ENCODE data around the gene XCL1.
A peak's percentile ranks its signal among the peaks of the same experiment; 100 is the strongest.
"Not testable (repeated sequence)": the region's sequence is repeated elsewhere in the genome, so short reads cannot be mapped to it uniquely, and the experiment has no call there.

The XCL1 gene, protein sequence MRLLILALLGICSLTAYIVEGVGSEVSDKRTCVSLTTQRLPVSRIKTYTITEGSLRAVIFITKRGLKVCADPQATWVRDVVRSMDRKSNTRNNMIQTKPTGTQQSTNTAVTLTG

DNA sequence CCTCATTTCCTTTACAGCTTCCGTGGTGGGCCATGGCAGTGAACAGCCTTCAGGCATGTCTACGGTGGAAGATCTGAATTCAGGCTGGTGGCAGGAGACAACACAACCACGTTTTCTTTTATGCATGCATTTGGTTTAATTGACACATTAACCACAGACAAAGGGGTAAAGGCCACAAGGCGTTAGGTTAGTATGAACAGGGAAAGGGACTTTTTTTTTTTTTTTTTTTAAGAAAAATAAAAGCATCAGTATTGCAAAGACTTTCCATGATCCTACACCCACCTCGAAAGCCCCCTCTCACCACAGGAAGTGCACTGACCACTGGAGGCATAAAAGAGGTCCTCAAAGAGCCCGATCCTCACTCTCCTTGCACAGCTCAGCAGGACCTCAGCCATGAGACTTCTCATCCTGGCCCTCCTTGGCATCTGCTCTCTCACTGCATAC lies at the start of gene XCL1:
Gene XCL1 (plus strand): TSS at position 361 of the 444 bp plus-strand sequence. CDS start 33 bp downstream, at position 394.
- H3K4me3 ChIP-seq (ENCODE audit: low read length), result not testable (repeated sequence)

DNA sequence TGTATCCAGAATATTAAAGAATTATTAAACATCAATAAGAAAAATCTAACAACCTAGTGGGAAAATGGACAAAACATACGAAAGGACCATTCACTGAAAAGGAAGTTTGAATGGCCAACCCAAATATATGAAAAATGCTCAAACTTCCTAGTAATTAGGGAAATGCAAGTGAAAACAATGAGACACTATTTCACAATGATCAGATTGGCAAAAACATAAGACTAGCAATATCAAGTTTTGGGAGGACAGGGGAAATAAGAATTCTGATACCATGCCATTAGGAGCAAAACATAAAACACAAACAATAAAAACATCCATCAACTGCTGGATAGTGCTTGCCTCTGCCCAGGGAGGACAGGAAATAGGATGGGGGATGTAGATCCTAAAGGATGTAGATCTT lies 46.9 kb upstream of the XCL1 start:
- TF ChIP-seq, protein P1, sequence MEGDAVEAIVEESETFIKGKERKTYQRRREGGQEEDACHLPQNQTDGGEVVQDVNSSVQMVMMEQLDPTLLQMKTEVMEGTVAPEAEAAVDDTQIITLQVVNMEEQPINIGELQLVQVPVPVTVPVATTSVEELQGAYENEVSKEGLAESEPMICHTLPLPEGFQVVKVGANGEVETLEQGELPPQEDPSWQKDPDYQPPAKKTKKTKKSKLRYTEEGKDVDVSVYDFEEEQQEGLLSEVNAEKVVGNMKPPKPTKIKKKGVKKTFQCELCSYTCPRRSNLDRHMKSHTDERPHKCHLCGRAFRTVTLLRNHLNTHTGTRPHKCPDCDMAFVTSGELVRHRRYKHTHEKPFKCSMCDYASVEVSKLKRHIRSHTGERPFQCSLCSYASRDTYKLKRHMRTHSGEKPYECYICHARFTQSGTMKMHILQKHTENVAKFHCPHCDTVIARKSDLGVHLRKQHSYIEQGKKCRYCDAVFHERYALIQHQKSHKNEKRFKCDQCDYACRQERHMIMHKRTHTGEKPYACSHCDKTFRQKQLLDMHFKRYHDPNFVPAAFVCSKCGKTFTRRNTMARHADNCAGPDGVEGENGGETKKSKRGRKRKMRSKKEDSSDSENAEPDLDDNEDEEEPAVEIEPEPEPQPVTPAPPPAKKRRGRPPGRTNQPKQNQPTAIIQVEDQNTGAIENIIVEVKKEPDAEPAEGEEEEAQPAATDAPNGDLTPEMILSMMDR (conservative IDR thresholded peaks at IDR 0.05; ENCODE audit: low read depth, low read length), result no peak
- H3K4me3 ChIP-seq (ENCODE audit: low read length), result no peak overlapping the region
- DNase-seq (ENCODE audit: low read depth), result no peak

More for the DNA sequence above, at the start of gene XCL1:
- not testable (repeated sequence) for DNase-seq (ENCODE audit: low read depth)

DNA sequence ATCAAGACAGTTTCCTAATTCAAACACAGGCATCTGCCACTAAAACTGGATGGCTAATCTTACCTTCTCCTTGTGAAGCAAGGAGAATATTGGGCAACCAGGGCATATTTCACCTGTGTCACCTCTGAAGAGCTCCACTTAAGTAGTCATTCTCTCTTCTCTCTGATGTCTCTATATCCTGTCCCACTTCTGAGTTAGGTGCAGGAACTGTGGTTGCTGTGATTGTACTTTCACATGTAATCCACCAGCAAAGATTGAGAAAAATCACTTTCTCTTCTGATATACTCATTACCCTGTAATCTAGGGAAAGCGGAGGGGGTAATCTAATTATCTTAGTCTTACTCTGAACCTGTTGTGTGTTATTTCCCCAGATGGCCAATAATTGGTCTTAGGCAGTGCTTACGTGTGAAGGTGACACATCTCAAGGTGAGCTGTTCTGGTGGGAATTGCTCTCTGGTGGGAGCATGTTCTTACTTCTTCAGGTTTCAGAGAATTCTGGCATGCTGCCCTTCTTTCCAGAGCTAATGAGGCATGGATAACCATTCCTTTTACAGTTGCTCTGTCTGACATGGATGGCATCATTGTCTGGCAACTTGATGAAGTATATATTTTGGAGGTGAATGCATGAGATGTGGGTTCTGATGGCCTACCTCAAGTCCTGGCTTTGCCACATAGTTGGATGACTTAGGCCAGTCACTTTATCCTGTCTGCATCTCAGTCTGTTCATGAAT lies 44.6 kb upstream of the XCL1 start:
- DNase-seq (ENCODE audit: low read depth), result no peak
- TF ChIP-seq, protein P1 (conservative IDR thresholded peaks at IDR 0.05; ENCODE audit: low read depth, low read length), result no peak
- no peak overlapping the region for H3K4me3 ChIP-seq (ENCODE audit: low read length)

DNA sequence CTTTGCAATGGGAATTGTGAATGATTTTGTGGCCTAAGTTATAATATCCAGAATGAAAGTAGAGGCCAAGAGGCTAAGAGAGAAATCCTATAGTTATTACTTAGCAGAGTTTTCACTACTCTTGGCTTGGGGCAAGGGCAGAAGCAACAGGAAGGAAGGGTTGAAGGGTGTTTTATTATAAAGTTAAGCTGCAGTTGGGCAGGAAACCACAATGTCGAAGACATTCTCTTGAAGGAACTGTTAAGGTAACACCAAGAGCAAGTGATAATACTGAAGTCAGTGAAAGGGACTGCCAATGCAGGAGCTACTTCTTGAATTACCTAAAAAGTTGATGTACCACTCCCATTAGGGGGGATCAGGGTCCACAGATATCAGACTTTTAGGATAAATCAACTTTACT lies 40.9 kb upstream of the XCL1 start:
- no peak overlapping the region for H3K4me3 ChIP-seq (ENCODE audit: low read length)
- TF ChIP-seq, protein P1 (conservative IDR thresholded peaks at IDR 0.05; ENCODE audit: low read depth, low read length), result no peak
- DNase-seq (ENCODE audit: low read depth), result no peak

DNA sequence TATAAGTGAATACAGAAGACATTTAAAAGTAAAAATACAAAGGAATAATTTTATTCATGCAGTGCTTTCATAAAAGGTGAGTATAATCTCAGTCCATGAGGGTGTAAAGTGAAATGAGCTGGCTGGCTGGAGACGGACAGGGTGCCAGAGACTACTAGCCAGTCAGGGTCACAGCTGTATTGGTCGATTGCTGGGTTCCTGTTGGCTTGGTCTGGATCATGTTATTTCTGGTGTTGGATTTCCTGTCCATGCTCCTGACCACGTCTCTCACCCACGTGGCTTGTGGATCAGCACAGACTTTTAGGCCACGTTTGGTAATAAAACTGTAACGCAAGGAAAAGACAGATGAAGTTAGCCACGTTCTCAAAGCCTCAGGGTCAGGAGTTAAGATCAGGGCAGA lies 35.6 kb upstream of the XCL1 start:
- DNase-seq (ENCODE audit: low read depth); H3K4me3 ChIP-seq (ENCODE audit: low read length): not testable (repeated sequence)

DNA sequence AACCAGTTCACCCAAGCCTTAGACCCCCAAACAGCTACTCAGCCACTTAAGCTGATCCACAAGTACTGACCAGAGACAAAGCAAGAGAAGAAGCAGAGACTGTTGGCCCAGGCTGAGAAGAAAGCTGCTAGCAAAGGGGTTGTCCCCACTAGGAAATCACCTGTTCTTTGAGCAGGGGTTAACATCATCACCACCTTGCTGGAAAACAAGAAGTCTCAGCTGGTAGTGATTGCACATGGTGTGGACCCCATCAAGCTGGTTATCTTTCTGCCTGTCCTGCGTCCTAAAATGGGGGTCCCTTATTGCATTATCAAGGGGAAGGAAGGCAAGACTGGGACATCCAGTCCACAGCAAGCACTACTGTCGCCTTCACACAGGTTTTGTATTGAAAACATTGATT lies 33.4 kb upstream of the XCL1 start:
- not testable (repeated sequence) for H3K4me3 ChIP-seq (ENCODE audit: low read length); DNase-seq (ENCODE audit: low read depth)

DNA sequence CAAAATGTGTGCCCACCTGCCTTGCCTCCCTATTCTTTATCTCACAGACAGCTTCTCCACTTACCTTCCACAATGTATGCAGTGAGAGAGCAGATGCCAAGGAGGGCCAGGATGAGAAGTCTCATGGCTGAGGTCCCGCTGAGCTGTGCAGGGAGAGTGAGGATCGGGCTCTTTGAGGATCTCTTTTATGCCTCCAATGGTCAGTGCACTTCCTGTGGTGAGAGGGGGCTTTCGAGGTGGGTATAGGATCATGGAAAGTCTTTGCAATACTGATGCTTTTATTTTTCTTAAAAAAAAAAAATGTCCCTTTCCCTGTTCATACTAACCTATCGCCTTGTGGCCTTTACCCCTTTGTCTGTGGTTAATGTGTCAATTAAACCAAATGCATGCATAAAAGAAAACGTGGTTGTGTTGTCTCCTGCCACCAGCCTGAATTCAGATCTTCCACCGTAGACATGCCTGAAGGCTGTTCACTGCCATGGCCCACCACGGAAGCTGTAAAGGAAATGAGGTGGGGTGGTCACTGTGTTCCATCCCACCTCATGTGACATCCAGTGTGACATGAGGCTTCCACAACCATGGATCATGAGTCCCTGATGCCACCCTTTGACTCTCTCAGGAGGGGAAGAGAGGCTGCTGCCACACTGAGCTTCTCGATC lies 32.4 kb upstream of the XCL1 start, which contains the start of gene XCL2:
Gene XCL2 (minus strand): TSS at position 158 of the 659 bp plus-strand sequence. CDS start 33 bp downstream, at position 125.
- not testable (repeated sequence) for H3K4me3 ChIP-seq (ENCODE audit: low read length); DNase-seq (ENCODE audit: low read depth)

DNA sequence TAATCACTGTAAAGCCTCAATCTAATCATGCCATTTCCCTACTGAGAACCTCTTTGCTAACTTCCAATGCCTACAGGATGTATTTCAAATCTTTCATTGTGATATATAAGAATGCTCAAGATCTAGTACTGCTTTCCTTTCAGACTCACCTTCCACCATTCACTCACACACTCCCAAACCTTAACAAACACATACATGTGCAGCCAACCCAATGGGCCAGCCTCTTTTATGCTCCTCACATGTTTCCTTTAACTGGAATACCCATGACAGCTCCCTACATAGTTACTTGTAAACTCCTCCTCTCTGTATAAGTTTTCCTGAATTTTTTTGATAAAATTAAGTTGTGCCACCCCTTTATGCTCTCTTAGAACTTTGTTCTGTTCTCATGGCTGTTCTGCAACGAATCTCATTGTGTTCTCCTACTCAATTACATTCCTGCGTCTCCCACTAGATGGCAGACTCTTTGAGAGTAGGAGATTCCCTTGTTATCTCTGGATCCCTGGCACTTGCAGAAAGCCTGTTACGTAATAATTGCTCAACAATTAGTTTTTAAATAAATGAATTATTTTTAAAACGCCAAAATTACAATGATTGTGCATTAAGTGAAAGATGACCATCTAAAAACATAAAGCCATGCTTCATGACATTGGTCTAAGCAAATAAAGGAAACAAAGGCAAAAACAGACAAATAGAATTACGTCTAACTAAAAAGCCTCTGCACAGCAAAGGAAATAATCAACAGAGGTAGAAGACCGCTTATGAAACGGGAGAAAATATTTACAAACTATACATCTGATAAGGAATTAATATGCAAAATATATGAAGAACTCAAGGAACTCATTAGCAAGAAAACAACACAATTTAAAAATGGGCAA lies 30.5 kb upstream of the XCL1 start:
- TF ChIP-seq, protein P1 (conservative IDR thresholded peaks at IDR 0.05; ENCODE audit: low read depth, low read length), result peak; percentile 52
- not testable (repeated sequence) for DNase-seq (ENCODE audit: low read depth); H3K4me3 ChIP-seq (ENCODE audit: low read length)

DNA sequence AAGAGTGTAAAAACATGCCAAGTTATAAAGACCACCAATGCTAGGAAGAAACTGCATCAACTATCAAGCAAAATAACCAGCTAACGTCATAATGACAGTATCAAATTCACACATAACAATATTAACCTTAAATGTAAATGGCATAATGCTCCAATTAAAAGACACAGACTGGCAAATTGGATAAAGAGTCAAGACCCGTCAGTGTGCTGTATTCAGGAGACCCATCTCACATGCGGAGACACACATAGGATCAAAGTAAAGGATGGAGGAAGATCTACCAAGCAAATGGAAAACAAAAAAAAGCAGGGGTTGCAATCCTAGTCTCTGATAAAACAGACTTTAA lies 29.9 kb upstream of the XCL1 start:
- H3K4me3 ChIP-seq (ENCODE audit: low read length); DNase-seq (ENCODE audit: low read depth): not testable (repeated sequence)

All from retinal pigment epithelial cell (primary cell).